Neutrophil (primary cell): ENCODE results near the gene CPLANE2.
A peak's percentile ranks its signal among the peaks of the same experiment; 100 is the strongest.
"Not testable (repeated sequence)": the region's sequence is repeated elsewhere in the genome, so short reads cannot be mapped to it uniquely, and the experiment has no call there.

Experiments
- H3K27ac ChIP-seq: fragments of 200-600 bp; sonication (generic); 2 replicates; pipeline ENCODE4 v1.5.1; 2016; ENCODE audit warnings: mild to moderate bottlenecking, moderate library complexity
- H3K27me3 ChIP-seq: fragments of 200-600 bp; sonication (generic); 2 replicates; pipeline ENCODE4 v1.6.0; 2016; ENCODE audit warnings: mild to moderate bottlenecking
- H3K36me3 ChIP-seq: fragments of 200-600 bp; sonication (generic); 2 replicates; pipeline ENCODE4 v1.5.1; 2017
- H3K4me1 ChIP-seq, 2 experiments: fragments of 200-600 bp in 1 of 2; sonication (generic) in 1 of 2; 1 replicate in 1 of 2; 2 replicates in 1 of 2; pipeline versions ENCODE4 v1.5.1 to v1.6.1; 2013 to 2016; ENCODE audit warnings: low read depth in 1 of 2, low read length in 1 of 2, mild to moderate bottlenecking in 1 of 2, moderate library complexity in 1 of 2; ENCODE audit not compliant: control insufficient read depth in 1 of 2, insufficient read depth in 1 of 2
- H3K4me3 ChIP-seq, 2 experiments: fragments of 200-600 bp in 1 of 2; sonication (generic) in 1 of 2; 1 replicate in 1 of 2; 2 replicates in 1 of 2; pipeline ENCODE4 v1.5.1; 2013 to 2016; ENCODE audit warnings: low read depth in 1 of 2, low read length in 1 of 2, mild to moderate bottlenecking in 1 of 2, moderate library complexity in 1 of 2
- H3K9me3 ChIP-seq: fragments of 200-600 bp; sonication (generic); 2 replicates; pipeline ENCODE4 v1.5.1; 2016
- TF ChIP-seq, protein P1 (sequence below): fragments of 200-600 bp; sonication (generic); IDR thresholded peaks from 2 replicates; pipeline ENCODE4 v1.5.1; 2016; ENCODE audit warnings: antibody characterized with exemption

Gene CPLANE2

DNA sequence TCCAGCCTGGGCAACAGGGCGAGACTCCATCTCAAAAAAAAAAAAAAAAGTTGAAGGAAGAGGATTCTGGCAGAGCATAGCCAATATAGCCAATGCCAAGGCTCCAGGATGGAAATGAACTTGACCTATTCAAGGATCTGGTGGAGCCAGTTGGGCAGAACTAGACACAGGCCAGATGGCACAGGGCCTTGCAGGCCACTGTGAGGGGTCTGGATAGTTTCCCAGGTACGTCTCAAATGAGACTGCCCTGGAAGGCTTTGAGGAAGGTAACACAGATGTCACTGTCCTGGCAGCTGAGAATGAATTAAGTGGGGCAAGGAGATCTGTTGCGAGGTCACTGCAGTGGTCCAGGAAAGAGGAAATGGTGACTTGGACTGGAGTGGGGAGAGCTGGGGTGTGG is 12.5 kb downstream of the CPLANE2 start:
- H3K27me3 ChIP-seq: peaks cover 61% of the 10 kb centered on the region
- H3K4me1 ChIP-seq: peaks cover 9 to 10% of the 10 kb centered on the region in 2 experiments
- no peak overlapping the region for H3K4me3 ChIP-seq
- no peaks in the 10 kb centered on the region for H3K9me3 ChIP-seq
- H3K36me3 ChIP-seq: no peaks in the 10 kb centered on the region
- TF ChIP-seq, protein P1, sequence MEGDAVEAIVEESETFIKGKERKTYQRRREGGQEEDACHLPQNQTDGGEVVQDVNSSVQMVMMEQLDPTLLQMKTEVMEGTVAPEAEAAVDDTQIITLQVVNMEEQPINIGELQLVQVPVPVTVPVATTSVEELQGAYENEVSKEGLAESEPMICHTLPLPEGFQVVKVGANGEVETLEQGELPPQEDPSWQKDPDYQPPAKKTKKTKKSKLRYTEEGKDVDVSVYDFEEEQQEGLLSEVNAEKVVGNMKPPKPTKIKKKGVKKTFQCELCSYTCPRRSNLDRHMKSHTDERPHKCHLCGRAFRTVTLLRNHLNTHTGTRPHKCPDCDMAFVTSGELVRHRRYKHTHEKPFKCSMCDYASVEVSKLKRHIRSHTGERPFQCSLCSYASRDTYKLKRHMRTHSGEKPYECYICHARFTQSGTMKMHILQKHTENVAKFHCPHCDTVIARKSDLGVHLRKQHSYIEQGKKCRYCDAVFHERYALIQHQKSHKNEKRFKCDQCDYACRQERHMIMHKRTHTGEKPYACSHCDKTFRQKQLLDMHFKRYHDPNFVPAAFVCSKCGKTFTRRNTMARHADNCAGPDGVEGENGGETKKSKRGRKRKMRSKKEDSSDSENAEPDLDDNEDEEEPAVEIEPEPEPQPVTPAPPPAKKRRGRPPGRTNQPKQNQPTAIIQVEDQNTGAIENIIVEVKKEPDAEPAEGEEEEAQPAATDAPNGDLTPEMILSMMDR: no peak
- no peak overlapping the region for H3K27ac ChIP-seq

DNA sequence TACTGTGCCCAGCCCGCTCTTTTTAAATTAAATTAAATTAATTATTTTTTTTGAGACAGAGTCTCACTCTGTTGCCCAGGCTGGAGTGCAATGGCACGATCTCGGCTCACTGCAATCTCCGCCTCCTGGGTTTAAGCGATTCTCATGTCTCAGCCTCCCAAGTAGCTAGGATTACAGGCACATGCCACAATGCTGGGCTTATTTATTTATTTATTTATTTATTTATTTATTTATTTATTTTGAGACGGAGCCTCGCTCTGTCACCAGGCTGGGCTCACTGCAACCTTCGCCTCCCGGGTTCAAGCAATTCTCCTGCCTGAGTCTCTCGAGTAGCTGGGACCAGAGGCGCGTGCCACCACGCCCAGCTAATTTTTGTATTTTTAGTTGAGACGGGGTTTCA is 14.3 kb downstream of the CPLANE2 start:
- H3K27me3 ChIP-seq: peaks cover 43% of the 10 kb centered on the region
- H3K9me3 ChIP-seq, H3K27ac ChIP-seq, H3K36me3 ChIP-seq, H3K4me1 ChIP-seq, H3K4me3 ChIP-seq: not testable (repeated sequence)

DNA sequence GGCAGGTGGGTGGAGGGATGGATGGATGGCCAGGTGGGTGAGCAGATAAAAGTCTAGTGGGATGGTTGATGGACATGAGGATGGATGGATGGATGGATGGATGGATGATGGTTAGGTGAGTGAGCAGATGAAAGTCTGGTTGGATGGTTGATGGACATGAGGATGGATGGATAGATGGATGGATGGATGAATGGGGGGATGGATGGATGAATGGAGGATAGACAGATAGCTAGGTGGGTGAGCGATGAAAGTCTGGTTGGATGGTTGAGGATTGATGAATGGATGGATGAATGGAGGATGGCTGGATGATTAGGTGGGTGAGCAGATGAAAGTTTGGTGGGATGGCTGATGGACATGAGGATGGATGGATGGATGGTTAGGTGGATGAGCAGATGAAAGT is 15.5 kb downstream of the CPLANE2 start:
- no peak overlapping the region for H3K4me3 ChIP-seq
- no peak overlapping the region for H3K27ac ChIP-seq
- no peaks in the 10 kb centered on the region for H3K36me3 ChIP-seq
- peaks cover 35% of the 10 kb centered on the region for H3K27me3 ChIP-seq
- no peaks in the 10 kb centered on the region for H3K9me3 ChIP-seq
- H3K4me1 ChIP-seq: peaks cover 7 to 12% of the 10 kb centered on the region in 2 experiments
- TF ChIP-seq, protein P1: no peak

DNA sequence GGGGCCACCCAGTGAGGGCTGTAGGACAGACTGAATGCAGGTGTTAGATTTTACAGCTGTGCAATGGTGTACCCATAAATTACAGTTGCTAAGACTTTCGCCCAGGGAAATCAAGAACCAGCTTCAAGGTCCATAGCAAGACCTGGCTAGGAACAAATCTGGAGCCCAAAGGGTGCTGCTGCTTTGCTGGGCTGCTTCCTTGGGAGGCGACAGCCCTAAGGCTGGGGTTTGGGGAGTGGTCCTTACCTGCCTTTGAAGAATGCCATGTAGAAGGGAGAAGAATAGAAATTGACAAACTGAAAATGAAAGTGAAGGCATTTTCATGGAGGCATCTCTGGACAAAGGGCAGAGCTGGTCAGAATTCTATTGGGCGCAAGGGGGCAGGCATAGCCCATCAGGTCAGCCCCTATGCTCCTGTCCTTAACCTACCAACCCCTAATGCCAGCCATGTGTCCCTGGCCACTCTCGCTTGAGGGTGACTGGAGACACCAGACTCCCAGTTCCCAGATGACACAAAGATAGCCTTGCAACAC is 16.9 kb downstream of the CPLANE2 start:
- TF ChIP-seq, protein P1: no peak
- Histone ChIP-seq H3K27ac (no peak overlapping the region), H3K36me3 (no peaks in the 10 kb centered on the region), H3K9me3 (no peaks in the 10 kb centered on the region), H3K4me3 (no peak overlapping the region), H3K27me3 (peaks cover 34% of the 10 kb centered on the region), H3K4me1 (peaks cover 16 to 20% of the 10 kb centered on the region in 2 experiments)

DNA sequence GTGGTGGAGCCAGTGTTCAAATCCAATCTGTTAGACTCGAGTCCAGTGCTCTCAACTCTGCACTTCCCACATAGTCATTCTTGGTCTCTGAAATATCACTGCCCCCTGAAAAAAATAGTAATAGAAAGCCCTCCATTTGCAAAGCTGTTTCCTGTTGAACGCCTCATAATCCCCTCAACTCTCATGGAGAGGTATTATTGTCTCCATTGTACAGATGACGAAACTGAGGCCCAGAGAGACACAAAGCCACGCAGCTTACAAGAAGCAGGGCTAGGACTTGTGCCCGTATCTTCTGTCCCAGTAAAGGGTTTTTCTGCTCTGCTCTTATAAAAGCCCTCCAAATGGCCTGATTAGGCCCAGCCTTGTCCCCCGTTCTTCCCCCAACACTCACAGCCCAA is 18.3 kb downstream of the CPLANE2 start:
- H3K36me3 ChIP-seq: no peaks in the 10 kb centered on the region
- no peak overlapping the region for H3K4me3 ChIP-seq
- H3K4me1 ChIP-seq: peaks cover 16 to 20% of the 10 kb centered on the region in 2 experiments
- H3K27ac ChIP-seq: no peak overlapping the region
- H3K9me3 ChIP-seq: no peaks in the 10 kb centered on the region
- H3K27me3 ChIP-seq: peaks cover 36% of the 10 kb centered on the region
- TF ChIP-seq, protein P1: no peak

DNA sequence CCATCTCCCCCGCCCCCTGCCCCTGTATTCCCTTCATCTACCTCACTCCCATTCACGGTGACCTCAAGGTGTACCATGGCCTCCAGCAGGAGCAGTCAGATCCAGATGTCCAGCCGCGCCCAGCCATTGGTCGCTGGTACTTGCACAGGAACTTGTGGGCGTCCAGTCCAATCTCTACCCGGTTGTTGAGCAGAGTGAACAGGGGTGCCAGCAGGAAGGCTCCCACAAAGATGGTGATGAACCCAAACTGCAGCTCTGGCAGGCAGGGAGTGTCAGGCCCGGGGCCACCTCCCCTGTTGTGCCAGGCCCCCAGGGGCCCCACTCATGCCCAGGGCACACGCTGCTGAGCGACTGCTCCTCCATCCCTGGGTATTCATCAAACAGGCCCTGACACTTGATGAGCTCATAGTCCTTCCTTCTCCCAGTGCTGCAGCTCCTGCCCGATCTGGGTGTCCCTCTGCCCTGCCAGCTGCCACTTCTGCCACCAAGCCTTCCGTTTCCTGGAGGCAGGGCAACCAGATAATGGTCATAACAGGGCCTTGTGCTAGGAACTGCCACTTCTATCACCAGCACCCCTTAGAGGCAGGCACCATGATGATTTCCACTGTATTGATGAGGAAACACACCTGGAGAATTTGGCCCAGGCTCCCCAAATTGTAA is 18.8 kb downstream of the CPLANE2 start:
- peaks cover 16 to 20% of the 10 kb centered on the region in 2 experiments for H3K4me1 ChIP-seq
- no peaks in the 10 kb centered on the region for H3K36me3 ChIP-seq
- TF ChIP-seq, protein P1: no peak
- peaks cover 35% of the 10 kb centered on the region for H3K27me3 ChIP-seq
- no peaks in the 10 kb centered on the region for H3K9me3 ChIP-seq
- H3K4me3 ChIP-seq: no peak overlapping the region
- H3K27ac ChIP-seq: peak overlapping the region; percentile 23
